ENCODE measurements around the gene SPINK7.
"Not testable (repeated sequence)": the region's sequence is repeated elsewhere in the genome, so short reads cannot be mapped to it uniquely, and the experiment has no call there.

Gene SPINK7

GRCh38 chr5:148312153-148312552, at the start of gene SPINK7:
Gene SPINK7, plus strand, starts transcription at chr5:148312423. Its CDS starts 61 bp downstream, at chr5:148312484.
- no peak for DNase-seq (ENCODE audit: low read depth in 3 of 3)

GRCh38 chr5:148267962-148268361, 44.3 kb upstream of the SPINK7 start:
- DNase-seq (ENCODE audit: low read depth in 3 of 3): no peak

GRCh38 chr5:148268566-148268965, 43.7 kb upstream of the SPINK7 start, which contains the start of gene SPINK13:
Gene SPINK13, plus strand, starts transcription at chr5:148268794. Its CDS starts 1,279 bp downstream, at chr5:148270073.
- no peak for DNase-seq (ENCODE audit: low read depth in 3 of 3)

- DNase-seq (ENCODE audit: low read depth in 3 of 3): not testable (repeated sequence)
Observed at GRCh38 chr5:148275129-148275528, 37.1 kb upstream of the SPINK7 start.

GRCh38 chr5:148280893-148281292, 31.3 kb upstream of the SPINK7 start:
- not testable (repeated sequence) for DNase-seq (ENCODE audit: low read depth in 3 of 3)

- DNase-seq (ENCODE audit: low read depth in 3 of 3): not testable (repeated sequence)
Observed at GRCh38 chr5:148281336-148281735, 30.9 kb upstream of the SPINK7 start.

GRCh38 chr5:148290271-148291195, 21.7 kb upstream of the SPINK7 start:
- DNase-seq (ENCODE audit: low read depth in 3 of 3): no peak

GRCh38 chr5:148297731-148298130, 14.5 kb upstream of the SPINK7 start:
- DNase-seq (ENCODE audit: low read depth in 3 of 3): no peak

- DNase-seq (ENCODE audit: low read depth in 3 of 3): no peak
Observed at GRCh38 chr5:148306446-148306845, 5.8 kb upstream of the SPINK7 start.

- DNase-seq (ENCODE audit: low read depth in 3 of 3): no peak
Observed at GRCh38 chr5:148309019-148309418, 3.2 kb upstream of the SPINK7 start.

- no peak for DNase-seq (ENCODE audit: low read depth in 3 of 3)
Observed at GRCh38 chr5:148309746-148310145, 2.5 kb upstream of the SPINK7 start.

- no peak for DNase-seq (ENCODE audit: low read depth in 3 of 3)
Observed at GRCh38 chr5:148311484-148311883, 739 bp upstream of the SPINK7 start.

- DNase-seq (ENCODE audit: low read depth in 3 of 3): no peak
Observed at GRCh38 chr5:148314187-148314586, 2.0 kb downstream of the SPINK7 start.

GRCh38 chr5:148314731-148315130, 2.5 kb downstream of the SPINK7 start:
- no peak for DNase-seq (ENCODE audit: low read depth in 3 of 3)

GRCh38 chr5:148320011-148320963, 8.1 kb downstream of the SPINK7 start:
- DNase-seq (ENCODE audit: low read depth in 3 of 3): peak in 1 of 3 experiments; percentile 1

GRCh38 chr5:148333262-148333849, 21.1 kb downstream of the SPINK7 start:
- no peak for DNase-seq (ENCODE audit: low read depth in 3 of 3)

GRCh38 chr5:148335259-148335658, 23.0 kb downstream of the SPINK7 start, which contains the start of gene SPINK9:
Gene SPINK9, plus strand, starts transcription at chr5:148335559. Its CDS starts 55 bp downstream, at chr5:148335614.
- no peak for DNase-seq (ENCODE audit: low read depth in 3 of 3)

- DNase-seq (ENCODE audit: low read depth in 3 of 3): no peak
Observed at GRCh38 chr5:148336704-148337435, 24.6 kb downstream of the SPINK7 start.

- DNase-seq (ENCODE audit: low read depth in 3 of 3): no peak
Observed at GRCh38 chr5:148342371-148343045, 30.3 kb downstream of the SPINK7 start.

GRCh38 chr5:148343046-148343407, 30.8 kb downstream of the SPINK7 start:
- no peak for DNase-seq (ENCODE audit: low read depth in 3 of 3)

Data from stimulated activated CD4-positive, alpha-beta T cell treated with anti-CD3 and anti-CD28 coated beads, TNF-alpha, amount 100 ng/mL, for 4 hours (primary cell).